HL-60 (cell line): ENCODE data around the gene CDIPT.

ENCODE experiments used
- DNase-seq, 2 experiments: peaks; one replicate each; pipeline ENCODE4 v3.0.0-alpha.2; 2010 to 2020; ENCODE audit warnings: low read depth in 1 of 2, low spot score in 1 of 2
- H3K27ac ChIP-seq: fragments of 250-450 bp; sonication (Bioruptor Pico); replicated peaks from 2 replicates; pipeline ENCODE4 v1.5.1; 2020; ENCODE audit warnings: mild to moderate bottlenecking, moderate library complexity
- H3K27me3 ChIP-seq: fragments of 250-450 bp; sonication (Bioruptor Pico); 2 replicates; pipeline ENCODE4 v1.5.1; 2021; ENCODE audit warnings: mild to moderate bottlenecking, moderate library complexity; ENCODE audit not compliant: insufficient read depth, poor library complexity, severe bottlenecking
- H3K4me3 ChIP-seq: replicated peaks from 2 replicates; pipeline ENCODE4 v1.5.1; 2011; ENCODE audit warnings: mild to moderate bottlenecking, control low read depth, low read length; ENCODE audit not compliant: insufficient read depth
- CTCF ChIP-seq: IDR thresholded peaks from one replicate; pipeline ENCODE4 v1.5.1; 2011; ENCODE audit warnings: low read length, control low read depth, inconsistent platforms; ENCODE audit not compliant: insufficient read depth
- GABPA ChIP-seq: IDR thresholded peaks from 2 replicates; pipeline ENCODE4 v1.6.1; 2012; ENCODE audit warnings: low read depth
- POLR2AphosphoS5 ChIP-seq: IDR thresholded peaks from 2 replicates; pipeline ENCODE4 v1.6.1; 2012; ENCODE audit warnings: low read depth
- REST ChIP-seq: IDR thresholded peaks from 2 replicates; pipeline ENCODE4 v1.6.1; 2012; ENCODE audit warnings: low read depth; ENCODE audit not compliant: insufficient replicate concordance
- SPI1 ChIP-seq: IDR thresholded peaks from 2 replicates; pipeline ENCODE4 v1.6.1; 2012; ENCODE audit warnings: low read depth, mild to moderate bottlenecking, borderline replicate concordance

Gene CDIPT

GRCh38 chr16:29814592-29814991, 48.4 kb downstream of the CDIPT start:
- TF ChIP-seq POLR2AphosphoS5 (no peak), SPI1 (no peak), GABPA (no peak), CTCF (no peak), REST (no peak)
- Histone ChIP-seq H3K4me3 (no peak overlapping the region), H3K27me3 (no peaks in the 10 kb centered on the region), H3K27ac (no peak overlapping the region)
- no peak for DNase-seq

- no peak overlapping the region for H3K27ac ChIP-seq
- H3K4me3 ChIP-seq, result no peak overlapping the region
- no peak for DNase-seq
- no peak for TF ChIP-seq GABPA
- TF ChIP-seq REST, result no peak
- TF ChIP-seq POLR2AphosphoS5, result no peak
- TF ChIP-seq SPI1, result no peak
- no peak for TF ChIP-seq CTCF
- H3K27me3 ChIP-seq, result no peaks in the 10 kb centered on the region
Observed at GRCh38 chr16:29813644-29814562, 49.1 kb downstream of the CDIPT start.

- TF ChIP-seq POLR2AphosphoS5, result no peak
- TF ChIP-seq GABPA, result no peak
- no peak for TF ChIP-seq CTCF
- no peak for TF ChIP-seq SPI1
- TF ChIP-seq REST, result no peak
- no peaks in the 10 kb centered on the region for H3K27me3 ChIP-seq
- no peak overlapping the region for H3K27ac ChIP-seq
- DNase-seq, result no peak
- no peak overlapping the region for H3K4me3 ChIP-seq
Observed at GRCh38 chr16:29812754-29813643, 50.0 kb downstream of the CDIPT start.
